ENCODE measurements around the gene PCSK5.
"Not testable (repeated sequence)": the region's sequence is repeated elsewhere in the genome, so short reads cannot be mapped to it uniquely, and the experiment has no call there.

The PCSK5 gene

GRCh38 chr9:75962013-75962661 is 71.7 kb downstream of the PCSK5 start:
- Histone ChIP-seq H3K36me3 (ENCODE audit: control insufficient read depth in 2 of 2, insufficient read depth in 2 of 2, low read length in 2 of 2) (no peaks in the 10 kb centered on the region), H3K9me3 (ENCODE audit: control insufficient read depth in 2 of 2, low read length in 2 of 2) (no peaks in the 10 kb centered on the region), H3K4me3 (ENCODE audit: low read length in 2 of 2) (no peak overlapping the region), H3K27ac (ENCODE audit: low read length) (no peak overlapping the region), H3K9ac (ENCODE audit: low read length in 2 of 2) (no peak overlapping the region), H3K27me3 (ENCODE audit: control insufficient read depth in 1 of 2, insufficient read depth in 2 of 2, low read length in 2 of 2) (no peaks in the 10 kb centered on the region), H3K4me1 (ENCODE audit: control insufficient read depth, insufficient read depth, low read length) (peaks cover 5% of the 10 kb centered on the region)

GRCh38 chr9:75962662-75963036 is 72.2 kb downstream of the PCSK5 start:
- Histone ChIP-seq H3K9me3 (ENCODE audit: control insufficient read depth in 2 of 2, low read length in 2 of 2) (no peaks in the 10 kb centered on the region), H3K27me3 (ENCODE audit: control insufficient read depth in 1 of 2, insufficient read depth in 2 of 2, low read length in 2 of 2) (no peaks in the 10 kb centered on the region), H3K4me1 (ENCODE audit: control insufficient read depth, insufficient read depth, low read length) (peaks cover 5% of the 10 kb centered on the region), H3K4me3 (ENCODE audit: low read length in 2 of 2) (no peak overlapping the region), H3K36me3 (ENCODE audit: control insufficient read depth in 2 of 2, insufficient read depth in 2 of 2, low read length in 2 of 2) (no peaks in the 10 kb centered on the region), H3K27ac (ENCODE audit: low read length) (no peak overlapping the region), H3K9ac (ENCODE audit: low read length in 2 of 2) (no peak overlapping the region)

DNA sequence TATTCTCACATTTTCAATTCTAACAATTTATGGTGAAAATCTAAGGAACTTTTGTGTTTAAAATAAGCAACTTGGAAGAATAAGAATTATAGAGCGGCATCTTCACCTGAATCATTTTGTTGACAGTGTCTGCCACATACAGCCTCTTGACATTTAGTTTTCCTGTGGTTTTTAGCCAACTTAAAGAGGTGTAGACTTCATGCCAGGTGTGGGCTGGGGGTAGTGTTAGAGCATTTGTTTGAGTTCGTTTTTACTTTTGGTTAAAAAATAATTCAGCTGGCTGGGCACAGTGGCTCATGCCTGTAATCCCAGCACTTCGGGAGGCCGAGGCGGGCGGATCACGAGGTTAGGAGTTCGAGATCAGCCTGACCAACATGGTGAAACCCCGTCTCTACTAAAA is 72.8 kb downstream of the PCSK5 start:
- not testable (repeated sequence) for H3K4me3 ChIP-seq (ENCODE audit: low read length in 2 of 2); H3K27ac ChIP-seq (ENCODE audit: low read length); H3K9me3 ChIP-seq (ENCODE audit: control insufficient read depth in 2 of 2, low read length in 2 of 2); H3K36me3 ChIP-seq (ENCODE audit: control insufficient read depth in 2 of 2, insufficient read depth in 2 of 2, low read length in 2 of 2); H3K4me1 ChIP-seq (ENCODE audit: control insufficient read depth, insufficient read depth, low read length); H3K27me3 ChIP-seq (ENCODE audit: control insufficient read depth in 1 of 2, insufficient read depth in 2 of 2, low read length in 2 of 2); H3K9ac ChIP-seq (ENCODE audit: low read length in 2 of 2)

DNA sequence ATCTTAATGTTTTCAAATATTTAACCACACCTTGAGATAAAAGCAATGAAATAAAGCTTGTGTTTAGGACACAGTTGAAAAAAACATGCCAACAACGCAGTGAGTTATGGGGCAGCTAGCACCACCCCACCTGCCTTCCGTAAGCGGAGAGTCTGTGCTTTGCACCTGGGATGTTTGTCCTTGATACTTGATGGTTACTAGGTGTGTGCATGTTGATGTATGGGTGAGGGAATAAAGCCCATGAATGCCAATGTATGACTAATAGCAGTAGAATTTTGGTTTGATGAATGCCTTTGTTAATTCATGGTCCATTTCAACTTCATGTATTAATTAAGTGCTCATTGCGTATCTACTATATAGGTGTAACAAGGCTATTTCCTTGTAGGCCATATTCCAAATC is 74.0 kb downstream of the PCSK5 start:
- H3K27ac ChIP-seq (ENCODE audit: low read length) = no peak overlapping the region
- H3K4me1 ChIP-seq (ENCODE audit: control insufficient read depth, insufficient read depth, low read length) = peaks cover 5% of the 10 kb centered on the region
- H3K9me3 ChIP-seq (ENCODE audit: control insufficient read depth in 2 of 2, low read length in 2 of 2) = no peaks in the 10 kb centered on the region
- H3K27me3 ChIP-seq (ENCODE audit: control insufficient read depth in 1 of 2, insufficient read depth in 2 of 2, low read length in 2 of 2) = no peaks in the 10 kb centered on the region
- no peak overlapping the region for H3K9ac ChIP-seq (ENCODE audit: low read length in 2 of 2)
- no peak overlapping the region for H3K4me3 ChIP-seq (ENCODE audit: low read length in 2 of 2)
- no peaks in the 10 kb centered on the region for H3K36me3 ChIP-seq (ENCODE audit: control insufficient read depth in 2 of 2, insufficient read depth in 2 of 2, low read length in 2 of 2)

DNA sequence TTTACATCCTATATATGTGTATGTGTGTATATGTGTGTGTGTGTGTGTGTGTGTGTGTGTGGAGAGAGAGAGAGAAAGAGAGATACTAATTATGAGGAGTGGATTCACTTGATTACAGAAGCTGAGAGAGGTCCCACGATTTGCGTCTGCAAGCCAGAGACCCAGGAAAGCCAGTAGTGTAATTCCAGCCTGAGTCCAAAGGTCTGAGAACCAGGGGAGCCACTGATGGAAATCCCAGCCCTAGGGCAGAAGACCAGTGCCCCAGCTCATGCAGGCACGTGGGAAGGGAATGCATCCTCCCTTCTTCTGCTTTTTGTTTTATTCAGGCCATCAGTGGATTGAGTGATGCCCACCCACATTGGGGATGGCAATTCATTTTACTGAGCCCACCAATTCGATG is 74.8 kb downstream of the PCSK5 start:
- H3K4me3 ChIP-seq (ENCODE audit: low read length in 2 of 2) = no peak overlapping the region
- H3K9ac ChIP-seq (ENCODE audit: low read length in 2 of 2) = no peak overlapping the region
- H3K36me3 ChIP-seq (ENCODE audit: control insufficient read depth in 2 of 2, insufficient read depth in 2 of 2, low read length in 2 of 2) = no peaks in the 10 kb centered on the region
- no peaks in the 10 kb centered on the region for H3K27me3 ChIP-seq (ENCODE audit: control insufficient read depth in 1 of 2, insufficient read depth in 2 of 2, low read length in 2 of 2)
- peaks cover 5% of the 10 kb centered on the region for H3K4me1 ChIP-seq (ENCODE audit: control insufficient read depth, insufficient read depth, low read length)
- no peaks in the 10 kb centered on the region for H3K9me3 ChIP-seq (ENCODE audit: control insufficient read depth in 2 of 2, low read length in 2 of 2)
- H3K27ac ChIP-seq (ENCODE audit: low read length) = no peak overlapping the region

DNA sequence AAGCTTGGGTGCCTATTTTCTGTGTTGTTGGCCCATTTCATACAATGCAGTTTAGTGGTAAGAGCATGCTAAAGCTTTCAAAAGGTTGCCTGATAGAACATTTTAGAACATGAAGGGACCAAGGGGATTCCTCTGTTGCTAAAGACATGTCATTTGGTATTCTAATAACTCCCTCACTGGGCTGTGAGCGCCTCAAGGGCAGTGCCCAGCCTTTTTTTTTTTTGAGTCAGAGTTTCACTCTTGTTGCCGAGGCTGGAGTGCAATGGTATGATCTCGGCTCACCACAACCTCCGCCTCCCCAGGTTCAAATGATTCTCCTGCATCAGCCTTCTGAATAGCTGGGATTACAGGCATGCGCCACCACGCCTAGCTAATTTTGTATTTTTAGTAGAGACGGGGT is 77.1 kb downstream of the PCSK5 start:
- peaks cover 5% of the 10 kb centered on the region for H3K4me1 ChIP-seq (ENCODE audit: control insufficient read depth, insufficient read depth, low read length)
- no peaks in the 10 kb centered on the region for H3K9me3 ChIP-seq (ENCODE audit: control insufficient read depth in 2 of 2, low read length in 2 of 2)
- H3K4me3 ChIP-seq (ENCODE audit: low read length in 2 of 2) = no peak overlapping the region
- no peak overlapping the region for H3K27ac ChIP-seq (ENCODE audit: low read length)
- H3K9ac ChIP-seq (ENCODE audit: low read length in 2 of 2) = no peak overlapping the region
- no peaks in the 10 kb centered on the region for H3K36me3 ChIP-seq (ENCODE audit: control insufficient read depth in 2 of 2, insufficient read depth in 2 of 2, low read length in 2 of 2)
- H3K27me3 ChIP-seq (ENCODE audit: control insufficient read depth in 1 of 2, insufficient read depth in 2 of 2, low read length in 2 of 2) = no peaks in the 10 kb centered on the region

GRCh38 chr9:75974016-75974766 is 83.7 kb downstream of the PCSK5 start:
- no peak overlapping the region for H3K9ac ChIP-seq (ENCODE audit: low read length in 2 of 2)
- H3K27me3 ChIP-seq (ENCODE audit: control insufficient read depth in 1 of 2, insufficient read depth in 2 of 2, low read length in 2 of 2) = no peaks in the 10 kb centered on the region
- no peaks in the 10 kb centered on the region for H3K9me3 ChIP-seq (ENCODE audit: control insufficient read depth in 2 of 2, low read length in 2 of 2)
- H3K4me1 ChIP-seq (ENCODE audit: control insufficient read depth, insufficient read depth, low read length) = no peaks in the 10 kb centered on the region
- no peaks in the 10 kb centered on the region for H3K36me3 ChIP-seq (ENCODE audit: control insufficient read depth in 2 of 2, insufficient read depth in 2 of 2, low read length in 2 of 2)
- H3K27ac ChIP-seq (ENCODE audit: low read length) = no peak overlapping the region
- H3K4me3 ChIP-seq (ENCODE audit: low read length in 2 of 2) = no peak overlapping the region

DNA sequence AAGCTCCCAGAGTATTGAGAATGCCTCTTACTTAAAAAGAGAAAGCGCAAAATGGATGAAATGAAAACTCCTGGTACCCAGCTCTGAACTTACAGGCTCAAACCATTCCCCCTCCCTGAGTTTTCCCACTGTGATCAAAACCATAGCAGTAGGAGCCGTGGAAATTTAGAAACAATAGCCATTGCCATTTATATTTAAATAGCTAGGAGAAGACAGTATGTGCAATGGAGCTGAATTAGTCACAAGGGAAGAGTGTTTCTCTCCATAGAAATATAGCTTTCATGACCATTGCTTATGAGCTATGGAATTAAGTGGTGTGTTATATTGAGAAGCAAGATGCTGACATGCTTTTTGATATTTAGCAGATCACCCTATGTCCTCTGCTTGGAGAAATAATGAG is 84.6 kb downstream of the PCSK5 start:
- Histone ChIP-seq H3K27me3 (ENCODE audit: control insufficient read depth in 1 of 2, insufficient read depth in 2 of 2, low read length in 2 of 2) (no peaks in the 10 kb centered on the region), H3K27ac (ENCODE audit: low read length) (no peak overlapping the region), H3K9me3 (ENCODE audit: control insufficient read depth in 2 of 2, low read length in 2 of 2) (no peaks in the 10 kb centered on the region), H3K36me3 (ENCODE audit: control insufficient read depth in 2 of 2, insufficient read depth in 2 of 2, low read length in 2 of 2) (no peaks in the 10 kb centered on the region), H3K9ac (ENCODE audit: low read length in 2 of 2) (no peak overlapping the region), H3K4me1 (ENCODE audit: control insufficient read depth, insufficient read depth, low read length) (no peaks in the 10 kb centered on the region), H3K4me3 (ENCODE audit: low read length in 2 of 2) (no peak overlapping the region)

DNA sequence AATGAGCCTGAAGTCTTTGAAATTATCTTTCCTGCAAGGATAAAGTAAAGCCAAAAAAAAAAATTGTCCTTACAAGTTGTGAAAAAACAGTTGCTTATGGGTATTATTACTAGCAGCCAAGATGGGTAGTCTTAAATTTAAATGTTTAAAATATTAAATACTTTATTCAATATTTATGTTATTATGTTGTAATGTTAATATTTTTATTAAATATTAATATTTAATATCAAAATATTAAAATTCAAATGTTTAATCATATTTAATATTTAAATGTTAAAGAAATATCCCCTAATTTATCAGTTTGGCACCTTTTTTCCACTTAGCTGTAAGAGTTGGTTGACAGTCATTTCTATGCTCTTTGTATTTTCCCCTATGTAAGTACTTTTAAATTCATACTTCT is 86.1 kb downstream of the PCSK5 start:
- H3K36me3 ChIP-seq (ENCODE audit: control insufficient read depth in 2 of 2, insufficient read depth in 2 of 2, low read length in 2 of 2) = no peaks in the 10 kb centered on the region
- H3K27ac ChIP-seq (ENCODE audit: low read length) = no peak overlapping the region
- no peaks in the 10 kb centered on the region for H3K27me3 ChIP-seq (ENCODE audit: control insufficient read depth in 1 of 2, insufficient read depth in 2 of 2, low read length in 2 of 2)
- H3K4me1 ChIP-seq (ENCODE audit: control insufficient read depth, insufficient read depth, low read length) = no peaks in the 10 kb centered on the region
- no peak overlapping the region for H3K4me3 ChIP-seq (ENCODE audit: low read length in 2 of 2)
- no peak overlapping the region for H3K9ac ChIP-seq (ENCODE audit: low read length in 2 of 2)
- H3K9me3 ChIP-seq (ENCODE audit: control insufficient read depth in 2 of 2, low read length in 2 of 2) = no peaks in the 10 kb centered on the region

DNA sequence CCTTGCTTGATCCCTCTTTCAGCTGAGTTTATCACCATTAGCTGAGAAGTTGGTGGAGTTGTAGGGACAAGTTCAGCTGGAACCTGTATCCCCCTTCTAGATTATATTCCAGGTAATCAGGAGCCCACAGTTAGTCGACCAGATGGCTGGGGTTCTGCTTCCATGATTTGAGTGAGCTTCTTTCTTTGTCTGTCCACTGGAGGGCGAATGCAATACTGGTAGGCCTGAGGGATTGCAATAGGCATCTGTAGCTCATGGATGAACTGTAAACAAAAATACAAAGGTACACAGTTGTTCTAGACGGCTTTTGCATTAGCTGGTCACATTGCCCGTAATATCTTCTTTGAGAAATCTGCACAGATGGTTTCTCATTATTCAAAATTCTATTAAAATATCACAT is 88.9 kb downstream of the PCSK5 start:
- Histone ChIP-seq H3K4me1 (ENCODE audit: control insufficient read depth, insufficient read depth, low read length) (no peaks in the 10 kb centered on the region), H3K9ac (ENCODE audit: low read length in 2 of 2) (no peak overlapping the region), H3K27ac (ENCODE audit: low read length) (no peak overlapping the region), H3K36me3 (ENCODE audit: control insufficient read depth in 2 of 2, insufficient read depth in 2 of 2, low read length in 2 of 2) (no peaks in the 10 kb centered on the region), H3K4me3 (ENCODE audit: low read length in 2 of 2) (no peak overlapping the region), H3K27me3 (ENCODE audit: control insufficient read depth in 1 of 2, insufficient read depth in 2 of 2, low read length in 2 of 2) (no peaks in the 10 kb centered on the region), H3K9me3 (ENCODE audit: control insufficient read depth in 2 of 2, low read length in 2 of 2) (no peaks in the 10 kb centered on the region)

- no peak overlapping the region for H3K9ac ChIP-seq (ENCODE audit: low read length in 2 of 2)
- H3K4me3 ChIP-seq (ENCODE audit: low read length in 2 of 2) = no peak overlapping the region
- no peaks in the 10 kb centered on the region for H3K36me3 ChIP-seq (ENCODE audit: control insufficient read depth in 2 of 2, insufficient read depth in 2 of 2, low read length in 2 of 2)
- no peak overlapping the region for H3K27ac ChIP-seq (ENCODE audit: low read length)
- no peaks in the 10 kb centered on the region for H3K27me3 ChIP-seq (ENCODE audit: control insufficient read depth in 1 of 2, insufficient read depth in 2 of 2, low read length in 2 of 2)
- no peaks in the 10 kb centered on the region for H3K9me3 ChIP-seq (ENCODE audit: control insufficient read depth in 2 of 2, low read length in 2 of 2)
- no peaks in the 10 kb centered on the region for H3K4me1 ChIP-seq (ENCODE audit: control insufficient read depth, insufficient read depth, low read length)
Observed at GRCh38 chr9:75983319-75984045, 93.0 kb downstream of the PCSK5 start.
